ENCODE results near the gene HOXD10. TPM values are rescaled to one million over a fixed set of nuclear protein-coding genes. Genes with fewer than 3 reads are reported as not detected.

HOXD10 gene
- total RNA-seq, 2 donors from 2014 or later: not detected

- Histone ChIP-seq H3K36me3 (no peaks in the 10 kb centered on the region), H3K9me3 (no peaks in the 10 kb centered on the region), H3K4me1 (peaks cover 0 to 33% of the 10 kb centered on the region in 2 donors), H3K4me3 (peak overlapping the region in 1 of 2 donors; percentile 33), H3K27ac (no peak overlapping the region), H3K27me3 (peaks cover 73 to 85% of the 10 kb centered on the region in 2 donors)
- TF ChIP-seq CTCF (IDR thresholded peaks at IDR 0.05): no peak
- DNase-seq (ENCODE audit: low spot score): no peak
Measured at GRCh38 chr2:176093145-176093897, 23.3 kb upstream of the HOXD10 start.

GRCh38 chr2:176093898-176094249, 22.7 kb upstream of the HOXD10 start:
- no peaks in the 10 kb centered on the region for H3K9me3 ChIP-seq
- peaks cover 0 to 35% of the 10 kb centered on the region in 2 donors for H3K4me1 ChIP-seq
- H3K27ac ChIP-seq: no peak overlapping the region
- H3K4me3 ChIP-seq: no peak overlapping the region
- no peaks in the 10 kb centered on the region for H3K36me3 ChIP-seq
- no peak for DNase-seq (ENCODE audit: low spot score)
- peaks cover 77 to 88% of the 10 kb centered on the region in 2 donors for H3K27me3 ChIP-seq
- no peak for TF ChIP-seq CTCF (IDR thresholded peaks at IDR 0.05)

- TF ChIP-seq CTCF (IDR thresholded peaks at IDR 0.05): no peak
- Histone ChIP-seq H3K4me1 (peaks cover 0 to 37% of the 10 kb centered on the region in 2 donors), H3K9me3 (no peaks in the 10 kb centered on the region), H3K27ac (no peak overlapping the region), H3K4me3 (no peak overlapping the region), H3K36me3 (no peaks in the 10 kb centered on the region), H3K27me3 (peaks cover 82 to 87% of the 10 kb centered on the region in 2 donors)
- no peak for DNase-seq (ENCODE audit: low spot score)
Measured at GRCh38 chr2:176094349-176094748, 22.2 kb upstream of the HOXD10 start.

- H3K4me3 ChIP-seq: no peak overlapping the region
- no peak for TF ChIP-seq CTCF (IDR thresholded peaks at IDR 0.05)
- no peaks in the 10 kb centered on the region for H3K9me3 ChIP-seq
- no peak for DNase-seq (ENCODE audit: low spot score)
- peaks cover 0 to 46% of the 10 kb centered on the region in 2 donors for H3K4me1 ChIP-seq
- H3K27me3 ChIP-seq: peaks cover 78 to 90% of the 10 kb centered on the region in 2 donors
- H3K36me3 ChIP-seq: no peaks in the 10 kb centered on the region
- no peak overlapping the region for H3K27ac ChIP-seq
Measured at GRCh38 chr2:176095421-176095820, 21.2 kb upstream of the HOXD10 start.

- H3K9me3 ChIP-seq: no peaks in the 10 kb centered on the region
- H3K27ac ChIP-seq: no peak overlapping the region
- H3K4me3 ChIP-seq: peak overlapping the region in 1 of 2 donors; percentile 43
- no peak for TF ChIP-seq CTCF (IDR thresholded peaks at IDR 0.05)
- peaks cover 78 to 94% of the 10 kb centered on the region in 2 donors for H3K27me3 ChIP-seq
- H3K36me3 ChIP-seq: no peaks in the 10 kb centered on the region
- no peak for DNase-seq (ENCODE audit: low spot score)
- H3K4me1 ChIP-seq: peaks cover 0 to 46% of the 10 kb centered on the region in 2 donors
Measured at GRCh38 chr2:176096243-176096985, 20.2 kb upstream of the HOXD10 start.

Measured in right atrium auricular region (tissue), 2 donors.